Cerebellar nuclear complex (tissue), 1 donor: ENCODE results near the gene GADD45B.
"Not testable (repeated sequence)": the region's sequence is repeated elsewhere in the genome, so short reads cannot be mapped to it uniquely, and the experiment has no call there.

ENCODE experiments used
- DNase-seq, 2 experiments: peaks; one replicate each; lab custom pipeline; 2025; lab: John Stamatoyannopoulos, UW

The GADD45B gene

GRCh38 chr19:2443785-2444182 lies 32.1 kb upstream of the GADD45B start:
- no peak for DNase-seq

- no peak for DNase-seq
Observed at GRCh38 chr19:2444251-2445002, 31.5 kb upstream of the GADD45B start.

GRCh38 chr19:2446381-2446780 lies 29.5 kb upstream of the GADD45B start:
- no peak for DNase-seq

- no peak for DNase-seq
Observed at GRCh38 chr19:2449019-2449418, 26.9 kb upstream of the GADD45B start.

GRCh38 chr19:2451138-2451537 lies 24.8 kb upstream of the GADD45B start:
- no peak for DNase-seq

GRCh38 chr19:2451741-2452140 lies 24.2 kb upstream of the GADD45B start:
- DNase-seq, result no peak

- no peak for DNase-seq
Observed at GRCh38 chr19:2453431-2454025, 22.4 kb upstream of the GADD45B start.

- no peak for DNase-seq
Observed at GRCh38 chr19:2454199-2454961, 21.5 kb upstream of the GADD45B start.

- DNase-seq, result no peak
Observed at GRCh38 chr19:2454962-2455850, 20.7 kb upstream of the GADD45B start.

- no peak for DNase-seq
Observed at GRCh38 chr19:2455851-2456570, 19.9 kb upstream of the GADD45B start.

- no peak for DNase-seq
Observed at GRCh38 chr19:2457394-2458037, 18.4 kb upstream of the GADD45B start.

GRCh38 chr19:2458054-2458453 lies 17.9 kb upstream of the GADD45B start:
- no peak for DNase-seq

- not testable (repeated sequence) for DNase-seq
Observed at GRCh38 chr19:2458776-2459175, 17.2 kb upstream of the GADD45B start.

- DNase-seq, result no peak
Observed at GRCh38 chr19:2460245-2460644, 15.7 kb upstream of the GADD45B start.

GRCh38 chr19:2461751-2462634 lies 13.9 kb upstream of the GADD45B start:
- DNase-seq, result no peak

GRCh38 chr19:2462635-2463421 lies 13.1 kb upstream of the GADD45B start:
- peak in 1 of 2 experiments; percentile 74 for DNase-seq

- not testable (repeated sequence) for DNase-seq
Observed at GRCh38 chr19:2463694-2464093, 12.2 kb upstream of the GADD45B start.

GRCh38 chr19:2464389-2464788 lies 11.5 kb upstream of the GADD45B start:
- DNase-seq, result no peak

- no peak for DNase-seq
Observed at GRCh38 chr19:2468596-2468995, 7.3 kb upstream of the GADD45B start.
